WERI-Rb-1 (cell line): ENCODE results near the gene CHMP6.
A peak's percentile ranks its signal among the peaks of the same experiment; 100 is the strongest.

ENCODE experiments used
- DNase-seq: peaks from one replicate; pipeline ENCODE4 v3.0.0-alpha.2; 2020
- H3K27ac ChIP-seq: fragments of 250-450 bp; sonication (Bioruptor Pico); 2 replicates; pipeline ENCODE4 v1.5.1; 2020; ENCODE audit warnings: mild to moderate bottlenecking, moderate library complexity
- H3K27me3 ChIP-seq: fragments of 250-450 bp; sonication (Bioruptor Pico); 2 replicates; pipeline ENCODE4 v1.5.1; 2021; ENCODE audit warnings: mild to moderate bottlenecking, low read depth, moderate library complexity; ENCODE audit not compliant: insufficient read depth, severe bottlenecking
- H3K36me3 ChIP-seq: fragments of 250-450 bp; sonication (Bioruptor Pico); 2 replicates; pipeline ENCODE4 v1.5.1; 2020; ENCODE audit warnings: mild to moderate bottlenecking, moderate library complexity
- H3K4me3 ChIP-seq: 2 replicates; pipeline ENCODE4 v1.5.1; 2011; ENCODE audit warnings: low read depth, mild to moderate bottlenecking, control low read depth, low read length
- H3K9me3 ChIP-seq: fragments of 250-450 bp; sonication (Bioruptor Pico); 2 replicates; pipeline ENCODE4 v1.5.1; 2021; ENCODE audit warnings: mild to moderate bottlenecking, moderate library complexity; ENCODE audit not compliant: severe bottlenecking
- TF ChIP-seq, protein P1 (sequence below): IDR thresholded peaks from 2 replicates; pipeline ENCODE4 v1.5.1; 2011; ENCODE audit warnings: low read depth, mild to moderate bottlenecking, control low read depth, inconsistent platforms, low read length

Gene CHMP6

DNA sequence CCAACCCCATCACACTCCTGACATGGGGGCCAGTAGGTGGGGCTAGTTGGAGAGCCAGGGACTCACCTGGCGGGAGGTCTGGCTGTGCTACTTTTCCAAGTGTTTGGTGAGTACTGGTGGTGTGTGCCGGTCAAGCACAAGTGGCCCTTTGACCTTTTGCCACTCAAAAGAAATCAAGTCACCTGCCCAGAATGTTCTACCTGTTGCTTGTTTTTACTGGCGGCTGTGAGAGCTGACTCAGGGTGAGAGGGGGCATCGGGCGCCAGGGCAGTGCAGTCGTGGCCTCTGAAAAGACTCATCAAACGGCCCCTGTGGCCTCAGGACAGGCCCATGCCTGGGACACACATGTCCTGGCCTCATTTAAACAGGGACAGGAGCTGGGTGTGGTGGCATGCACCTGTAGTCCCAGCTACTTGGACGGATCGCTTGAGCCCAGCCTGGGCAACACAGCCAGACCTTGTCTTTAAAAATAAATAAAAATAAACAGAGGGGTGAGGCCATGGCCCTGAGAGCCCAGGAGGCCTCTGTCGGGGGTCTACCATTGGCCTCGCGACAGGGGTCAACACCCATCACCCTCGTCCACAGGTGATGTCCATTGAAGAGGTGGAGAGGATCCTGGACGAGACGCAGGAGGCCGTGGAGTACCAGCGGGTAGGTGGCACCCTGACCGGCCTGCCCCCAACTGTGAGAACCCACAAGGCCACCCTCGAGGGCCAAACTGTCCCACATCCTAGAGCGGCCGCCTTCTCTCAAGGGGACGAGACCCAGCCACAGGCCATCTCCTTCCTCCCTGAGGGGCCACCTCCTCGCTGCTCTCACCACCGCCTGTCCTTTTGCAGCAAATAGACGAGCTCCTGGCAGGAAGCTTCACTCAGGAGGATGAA, 5.0 kb downstream of the CHMP6 start:
- TF ChIP-seq, protein P1, sequence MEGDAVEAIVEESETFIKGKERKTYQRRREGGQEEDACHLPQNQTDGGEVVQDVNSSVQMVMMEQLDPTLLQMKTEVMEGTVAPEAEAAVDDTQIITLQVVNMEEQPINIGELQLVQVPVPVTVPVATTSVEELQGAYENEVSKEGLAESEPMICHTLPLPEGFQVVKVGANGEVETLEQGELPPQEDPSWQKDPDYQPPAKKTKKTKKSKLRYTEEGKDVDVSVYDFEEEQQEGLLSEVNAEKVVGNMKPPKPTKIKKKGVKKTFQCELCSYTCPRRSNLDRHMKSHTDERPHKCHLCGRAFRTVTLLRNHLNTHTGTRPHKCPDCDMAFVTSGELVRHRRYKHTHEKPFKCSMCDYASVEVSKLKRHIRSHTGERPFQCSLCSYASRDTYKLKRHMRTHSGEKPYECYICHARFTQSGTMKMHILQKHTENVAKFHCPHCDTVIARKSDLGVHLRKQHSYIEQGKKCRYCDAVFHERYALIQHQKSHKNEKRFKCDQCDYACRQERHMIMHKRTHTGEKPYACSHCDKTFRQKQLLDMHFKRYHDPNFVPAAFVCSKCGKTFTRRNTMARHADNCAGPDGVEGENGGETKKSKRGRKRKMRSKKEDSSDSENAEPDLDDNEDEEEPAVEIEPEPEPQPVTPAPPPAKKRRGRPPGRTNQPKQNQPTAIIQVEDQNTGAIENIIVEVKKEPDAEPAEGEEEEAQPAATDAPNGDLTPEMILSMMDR: no peak
- H3K4me3 ChIP-seq: no peak overlapping the region
- H3K27me3 ChIP-seq: no peaks in the 10 kb centered on the region
- no peaks in the 10 kb centered on the region for H3K9me3 ChIP-seq
- no peak for DNase-seq
- peaks cover 62% of the 10 kb centered on the region for H3K36me3 ChIP-seq
- no peak overlapping the region for H3K27ac ChIP-seq

DNA sequence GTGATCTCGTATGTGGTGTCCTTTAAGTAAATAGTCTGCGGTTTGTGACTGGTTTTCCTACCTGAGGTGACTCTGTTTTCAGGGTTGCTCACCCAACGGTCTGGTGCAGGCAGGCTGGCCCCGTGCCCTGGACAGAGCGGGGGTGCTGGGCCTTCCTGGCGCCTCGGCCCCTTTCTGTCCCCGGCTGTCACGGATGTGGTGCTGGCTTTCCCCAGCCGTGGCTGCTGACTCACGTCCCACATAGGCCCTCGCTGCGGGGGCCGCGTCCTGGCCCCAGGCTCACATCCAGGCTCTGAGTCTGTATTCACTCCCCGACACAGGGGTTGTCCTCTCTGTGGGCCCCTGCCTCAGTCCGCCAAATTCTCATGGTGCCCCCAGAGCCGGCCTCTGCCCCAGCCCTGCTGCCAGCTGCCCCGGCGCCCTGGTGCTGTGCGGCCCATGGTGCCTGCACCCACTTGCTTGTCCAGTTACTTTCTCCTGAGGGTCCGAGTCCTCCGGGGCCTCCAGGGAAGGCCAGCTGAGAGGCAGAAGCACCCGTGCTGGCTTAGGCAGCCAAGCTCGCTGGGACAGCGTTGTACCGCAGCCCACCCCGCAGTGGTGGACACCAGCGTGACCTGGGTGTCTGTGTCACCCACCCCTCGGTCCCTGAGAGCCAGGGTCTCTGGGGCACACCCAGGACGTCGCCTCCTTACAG, 5.9 kb downstream of the CHMP6 start:
- no peak for DNase-seq
- H3K9me3 ChIP-seq: no peaks in the 10 kb centered on the region
- no peak overlapping the region for H3K27ac ChIP-seq
- TF ChIP-seq, protein P1: no peak
- peaks cover 3% of the 10 kb centered on the region for H3K27me3 ChIP-seq
- no peak overlapping the region for H3K4me3 ChIP-seq
- H3K36me3 ChIP-seq: peaks cover 62% of the 10 kb centered on the region

DNA sequence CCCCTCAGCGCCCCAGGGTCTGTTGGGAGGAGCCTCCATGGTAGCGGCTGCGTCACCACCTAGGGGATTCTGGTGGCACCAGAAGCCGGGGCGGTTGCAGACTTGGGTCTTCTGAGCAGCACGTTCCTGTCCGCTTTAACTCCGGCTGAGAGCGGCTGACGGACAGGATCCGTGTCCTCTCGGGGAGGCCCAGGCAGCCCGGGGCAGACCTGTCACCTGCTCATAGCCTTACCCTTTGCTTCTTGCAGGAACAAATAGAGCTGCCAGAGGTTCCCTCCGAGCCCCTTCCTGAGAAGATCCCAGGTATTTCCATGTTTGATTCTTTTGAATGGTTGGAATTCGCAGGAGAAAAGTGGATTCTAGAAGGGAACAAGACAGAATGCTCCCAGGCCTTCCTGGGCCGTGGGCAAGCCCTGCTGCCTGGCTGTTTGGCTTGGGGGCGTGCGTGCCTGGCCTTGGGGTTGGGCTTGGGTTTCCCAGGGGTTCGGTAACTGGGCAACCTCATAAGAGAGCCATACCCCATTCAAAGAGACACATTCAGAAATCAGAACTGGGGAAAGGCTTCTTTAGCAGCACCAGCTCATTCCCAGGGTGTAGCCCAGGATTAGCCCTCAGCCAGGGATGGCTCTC, 6.6 kb downstream of the CHMP6 start:
- Histone ChIP-seq H3K27me3 (peaks cover 9% of the 10 kb centered on the region), H3K9me3 (no peaks in the 10 kb centered on the region), H3K4me3 (no peak overlapping the region), H3K27ac (no peak overlapping the region), H3K36me3 (peaks cover 62% of the 10 kb centered on the region)
- no peak for DNase-seq
- TF ChIP-seq, protein P1: no peak

DNA sequence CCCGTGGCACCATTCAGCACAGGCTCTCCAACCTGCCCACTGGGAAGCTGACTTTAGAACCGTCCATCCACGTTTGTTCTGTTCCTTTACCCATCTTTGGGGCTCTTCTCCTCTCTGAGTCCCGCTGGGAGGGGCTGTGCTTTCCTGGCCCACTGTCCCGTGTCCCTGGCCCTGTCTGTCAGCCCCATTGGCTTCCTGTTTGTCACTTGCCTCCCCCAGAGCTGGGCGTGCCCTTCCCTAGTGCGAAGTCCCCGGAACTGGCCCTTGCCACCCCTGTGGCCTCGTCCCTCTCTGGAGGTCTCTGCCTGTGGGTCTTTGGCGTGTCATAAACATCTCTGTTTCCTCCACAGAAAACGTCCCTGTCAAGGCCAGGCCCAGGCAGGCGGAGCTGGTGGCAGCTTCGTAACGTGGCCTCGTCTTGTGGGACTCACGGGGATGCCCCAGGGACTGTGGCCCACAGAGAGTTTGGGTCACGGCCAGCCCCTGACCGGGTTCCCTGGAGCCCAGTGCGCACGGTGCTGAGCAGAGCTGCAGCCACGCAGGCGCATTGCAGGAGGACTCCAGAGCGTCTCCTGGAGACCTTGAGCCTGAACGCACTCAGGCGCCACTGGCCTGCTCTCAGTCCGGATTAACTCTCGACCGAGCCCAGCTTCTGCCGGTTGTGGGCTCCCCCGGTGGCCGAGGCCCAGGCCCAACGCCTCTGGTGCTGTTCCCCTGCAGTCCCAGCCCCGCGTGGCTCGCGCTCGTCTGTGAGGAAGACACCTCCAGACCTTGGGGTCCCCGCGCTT, 7.3 kb downstream of the CHMP6 start:
- no peaks in the 10 kb centered on the region for H3K9me3 ChIP-seq
- no peak overlapping the region for H3K4me3 ChIP-seq
- 0 out of 2 replicates have a peak overlapping the region, but pooled peaks have one; percentile 6 for H3K27ac ChIP-seq
- peak; percentile 57 for DNase-seq
- H3K36me3 ChIP-seq: peaks cover 59% of the 10 kb centered on the region
- TF ChIP-seq, protein P1: 0 out of 2 replicates have a peak, but pooled peaks have one; percentile 4
- peaks cover 15% of the 10 kb centered on the region for H3K27me3 ChIP-seq

DNA sequence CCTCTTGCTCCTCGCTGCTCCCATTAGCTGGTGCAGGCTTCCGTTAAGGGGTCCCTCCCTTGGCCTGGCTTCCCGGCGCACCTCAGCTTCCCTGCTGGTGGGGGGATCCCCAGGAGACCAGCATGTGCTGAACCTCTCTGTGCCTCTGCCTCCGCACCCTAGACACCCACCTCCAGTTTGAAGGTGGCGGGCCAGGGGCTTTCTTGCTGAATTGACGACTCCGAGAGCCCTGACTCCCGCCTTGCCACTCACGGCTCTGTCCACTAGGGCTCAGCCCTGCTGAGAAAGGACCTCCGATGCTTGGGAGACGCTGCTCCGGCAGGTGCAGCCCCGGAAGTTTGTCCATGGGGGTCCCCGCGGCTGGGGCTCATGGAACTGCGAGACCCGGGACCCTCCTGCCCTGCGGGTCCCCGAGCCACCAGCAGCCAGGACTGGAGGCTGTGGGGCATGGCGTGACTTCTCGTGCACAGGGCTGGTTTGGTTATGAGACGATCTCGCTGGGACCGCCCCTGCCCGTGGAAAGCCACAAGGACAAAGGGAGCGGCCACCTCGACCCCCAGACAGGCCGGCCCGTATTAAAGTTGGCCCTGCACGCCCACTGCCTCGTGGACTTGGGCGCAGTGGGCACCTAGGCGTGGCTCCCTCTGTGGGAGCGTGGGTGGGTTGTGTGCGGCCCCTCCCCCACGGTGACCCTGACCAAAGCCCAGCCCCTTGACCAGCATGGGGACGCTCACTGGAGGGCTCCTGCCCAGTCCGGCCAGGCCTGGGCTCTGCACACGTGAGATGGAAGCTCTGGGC, 8.1 kb downstream of the CHMP6 start:
- no peak for DNase-seq
- peaks cover 54% of the 10 kb centered on the region for H3K36me3 ChIP-seq
- H3K27ac ChIP-seq: peak overlapping the region; percentile 6; the same call in 1 of the 2 replicates

More for the DNA sequence above, 8.1 kb downstream of the CHMP6 start:
- H3K27me3 ChIP-seq: peaks cover 20% of the 10 kb centered on the region
- H3K9me3 ChIP-seq: peaks cover 1% of the 10 kb centered on the region
- TF ChIP-seq, protein P1: peak; percentile 22; the same call in 1 of the 2 replicates
- H3K4me3 ChIP-seq: no peak overlapping the region
